GM12865 (cell line): ENCODE results near the gene RNF135.

Experiments
- DNase-seq: peaks from one replicate; pipeline ENCODE4 v3.0.0; 2010; ENCODE audit warnings: low read depth
- H3K4me3 ChIP-seq: 2 replicates; pipeline ENCODE4 v1.5.1; 2011; ENCODE audit warnings: mild to moderate bottlenecking, low read depth, low read length, control low read depth
- TF ChIP-seq, protein P1 (sequence below): IDR thresholded peaks from 2 replicates; pipeline ENCODE4 v1.5.1; 2011; ENCODE audit warnings: low read length, control low read depth, low read depth, inconsistent platforms; ENCODE audit not compliant: insufficient read depth; ENCODE audit errors: missing control alignments

Gene RNF135

DNA sequence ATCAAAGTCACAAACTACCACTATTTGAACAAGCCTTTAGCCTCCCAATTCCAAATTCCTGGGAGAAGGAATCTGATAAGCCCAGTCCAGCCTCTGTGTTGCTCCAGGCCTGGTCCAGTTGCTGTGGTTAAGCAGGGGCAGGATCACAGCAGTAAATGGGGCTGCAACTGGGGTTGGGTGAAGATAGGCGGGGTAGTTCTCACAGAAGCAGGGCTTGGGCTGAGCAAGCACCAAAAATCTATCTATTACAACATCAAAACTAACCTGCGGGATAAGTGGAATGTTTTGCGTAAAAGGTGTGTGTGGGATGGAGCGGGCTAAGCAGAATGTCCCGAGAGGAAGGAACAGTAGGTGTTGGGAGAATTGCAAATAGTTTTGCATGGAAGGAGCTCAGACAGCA, 23.0 kb upstream of the RNF135 start:
- no peak overlapping the region for H3K4me3 ChIP-seq
- DNase-seq, result no peak
- TF ChIP-seq, protein P1, sequence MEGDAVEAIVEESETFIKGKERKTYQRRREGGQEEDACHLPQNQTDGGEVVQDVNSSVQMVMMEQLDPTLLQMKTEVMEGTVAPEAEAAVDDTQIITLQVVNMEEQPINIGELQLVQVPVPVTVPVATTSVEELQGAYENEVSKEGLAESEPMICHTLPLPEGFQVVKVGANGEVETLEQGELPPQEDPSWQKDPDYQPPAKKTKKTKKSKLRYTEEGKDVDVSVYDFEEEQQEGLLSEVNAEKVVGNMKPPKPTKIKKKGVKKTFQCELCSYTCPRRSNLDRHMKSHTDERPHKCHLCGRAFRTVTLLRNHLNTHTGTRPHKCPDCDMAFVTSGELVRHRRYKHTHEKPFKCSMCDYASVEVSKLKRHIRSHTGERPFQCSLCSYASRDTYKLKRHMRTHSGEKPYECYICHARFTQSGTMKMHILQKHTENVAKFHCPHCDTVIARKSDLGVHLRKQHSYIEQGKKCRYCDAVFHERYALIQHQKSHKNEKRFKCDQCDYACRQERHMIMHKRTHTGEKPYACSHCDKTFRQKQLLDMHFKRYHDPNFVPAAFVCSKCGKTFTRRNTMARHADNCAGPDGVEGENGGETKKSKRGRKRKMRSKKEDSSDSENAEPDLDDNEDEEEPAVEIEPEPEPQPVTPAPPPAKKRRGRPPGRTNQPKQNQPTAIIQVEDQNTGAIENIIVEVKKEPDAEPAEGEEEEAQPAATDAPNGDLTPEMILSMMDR, result no peak

DNA sequence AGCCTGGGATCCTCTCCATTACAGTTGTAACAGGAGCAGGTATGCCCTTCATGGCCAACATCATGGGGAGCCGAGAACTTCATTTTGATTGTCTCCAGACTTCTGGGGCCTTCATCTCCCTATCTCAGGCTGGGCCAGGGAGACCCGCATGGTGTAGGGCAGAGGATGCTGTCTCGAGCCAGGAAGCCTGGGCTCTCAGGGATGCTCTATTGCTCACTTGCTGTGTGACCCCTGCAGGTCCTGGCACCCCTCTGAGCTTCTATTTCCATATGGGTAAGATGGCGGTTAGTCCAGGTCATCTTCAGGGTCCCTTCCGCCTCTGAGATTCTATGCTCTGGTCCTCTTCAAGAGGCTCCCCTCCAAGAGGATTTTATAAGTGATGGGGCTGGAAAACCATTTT, 20.6 kb upstream of the RNF135 start:
- TF ChIP-seq, protein P1, result no peak
- DNase-seq, result no peak
- no peak overlapping the region for H3K4me3 ChIP-seq

DNA sequence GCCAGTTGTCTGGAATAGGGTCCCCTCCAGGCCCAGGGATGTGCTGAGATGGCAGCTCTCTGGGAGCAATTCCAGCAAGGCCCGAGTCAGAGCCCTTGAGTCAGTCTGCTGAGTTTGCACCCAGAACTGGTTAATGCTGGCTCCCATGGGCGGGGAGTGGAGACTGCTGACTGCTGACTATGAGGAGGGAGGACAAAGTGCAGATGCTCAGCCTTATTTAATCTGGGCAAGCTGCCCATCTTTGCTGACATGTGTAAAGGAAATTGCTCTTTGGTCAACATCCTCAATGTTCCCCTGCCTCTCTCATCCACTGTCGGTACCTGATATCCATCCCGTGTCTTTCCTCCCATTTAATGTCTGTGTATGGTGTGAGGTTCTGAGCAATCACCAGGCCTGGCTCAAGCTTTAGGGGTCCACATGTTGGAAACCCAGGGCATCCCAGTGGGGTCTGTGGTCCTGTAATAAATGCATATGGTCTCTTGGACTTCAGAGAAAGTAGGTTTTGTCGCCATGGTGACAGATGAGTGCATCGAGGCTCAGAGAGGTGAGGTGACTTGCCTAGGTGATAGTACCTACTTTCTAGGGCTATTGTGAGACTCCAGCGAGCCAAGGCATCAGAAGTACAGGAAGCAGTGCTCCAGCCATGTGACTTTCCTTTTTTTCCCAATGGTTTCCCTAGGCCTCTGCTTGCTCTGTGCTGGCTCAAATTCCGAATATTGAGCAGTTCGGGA, 20.0 kb upstream of the RNF135 start:
- DNase-seq, result no peak
- TF ChIP-seq, protein P1, result no peak
- H3K4me3 ChIP-seq, result no peak overlapping the region

DNA sequence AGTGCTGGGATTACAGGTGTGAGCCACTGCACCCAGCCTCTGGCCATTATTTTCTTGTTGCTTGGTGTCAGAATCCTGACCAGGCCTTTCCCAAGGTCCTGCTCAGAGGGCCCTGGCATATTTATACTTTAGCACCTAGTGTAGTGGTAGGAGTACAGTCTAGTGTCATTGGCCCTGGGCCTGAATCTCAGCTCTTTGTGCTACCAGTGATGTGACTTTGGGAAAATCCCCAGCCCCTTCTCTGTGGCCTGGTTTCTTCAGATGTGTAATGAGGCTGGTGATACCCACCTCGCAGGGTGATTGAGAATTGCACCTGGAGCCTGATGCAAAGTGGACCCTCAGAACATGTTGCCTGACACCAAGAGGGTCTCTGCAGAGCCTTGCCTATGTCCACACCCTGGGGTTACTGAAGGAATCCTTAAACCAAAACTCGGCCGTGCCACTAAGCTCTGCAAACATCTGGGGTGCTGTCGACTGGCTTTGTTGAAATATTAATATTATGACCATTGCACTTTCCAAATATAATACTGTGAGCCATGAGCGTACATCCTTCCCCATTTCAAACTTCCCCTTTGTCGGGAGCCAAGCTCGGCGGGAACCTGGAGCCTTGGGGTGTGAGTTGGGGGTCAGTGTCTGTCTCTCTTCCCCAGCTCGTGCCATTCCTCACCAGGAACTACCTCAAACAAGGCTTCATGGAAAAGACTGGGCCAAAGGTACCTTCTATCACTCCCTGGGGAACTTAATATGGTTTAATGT, 18.0 kb upstream of the RNF135 start:
- TF ChIP-seq, protein P1, result no peak
- no peak for DNase-seq
- no peak overlapping the region for H3K4me3 ChIP-seq

DNA sequence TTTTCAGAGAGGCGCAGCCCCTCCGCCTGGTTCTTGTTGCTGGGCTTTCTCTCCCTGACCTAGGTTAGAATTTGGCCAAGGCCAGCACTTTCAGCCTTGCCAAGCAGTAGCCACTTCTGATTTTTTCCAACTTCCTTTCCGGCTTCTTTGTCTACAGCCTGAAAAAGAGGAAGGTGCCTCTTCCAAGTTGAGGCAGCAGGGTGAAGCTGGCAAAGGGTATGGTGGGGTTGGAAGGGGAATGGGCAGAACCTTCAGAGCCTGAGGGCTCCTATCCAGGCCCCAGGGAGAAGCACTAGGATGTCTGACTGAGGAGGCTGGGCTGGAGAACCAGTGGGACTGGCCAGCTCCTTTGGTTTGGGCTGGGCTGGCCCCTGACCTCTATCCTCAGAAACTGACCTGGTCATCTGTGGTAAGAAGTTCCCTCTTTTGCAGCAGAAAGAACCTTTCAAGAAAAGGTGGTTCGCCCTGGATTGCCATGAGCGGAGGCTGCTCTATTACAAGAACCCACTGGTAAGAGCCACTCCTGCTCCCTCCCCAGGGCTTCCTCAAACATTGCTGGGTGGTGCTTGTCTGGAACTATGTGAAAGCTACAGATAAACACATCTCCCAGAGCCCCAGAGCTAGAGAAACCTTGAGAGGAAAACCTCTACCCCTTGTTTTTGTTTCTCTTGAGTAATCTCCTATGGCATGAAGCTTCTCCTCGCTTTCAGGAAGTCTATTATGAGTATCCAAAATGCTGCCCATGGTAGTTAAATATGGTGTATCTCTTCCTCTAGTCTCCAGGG, 16.6 kb upstream of the RNF135 start:
- TF ChIP-seq, protein P1, result no peak
- H3K4me3 ChIP-seq, result no peak overlapping the region
- DNase-seq, result no peak

DNA sequence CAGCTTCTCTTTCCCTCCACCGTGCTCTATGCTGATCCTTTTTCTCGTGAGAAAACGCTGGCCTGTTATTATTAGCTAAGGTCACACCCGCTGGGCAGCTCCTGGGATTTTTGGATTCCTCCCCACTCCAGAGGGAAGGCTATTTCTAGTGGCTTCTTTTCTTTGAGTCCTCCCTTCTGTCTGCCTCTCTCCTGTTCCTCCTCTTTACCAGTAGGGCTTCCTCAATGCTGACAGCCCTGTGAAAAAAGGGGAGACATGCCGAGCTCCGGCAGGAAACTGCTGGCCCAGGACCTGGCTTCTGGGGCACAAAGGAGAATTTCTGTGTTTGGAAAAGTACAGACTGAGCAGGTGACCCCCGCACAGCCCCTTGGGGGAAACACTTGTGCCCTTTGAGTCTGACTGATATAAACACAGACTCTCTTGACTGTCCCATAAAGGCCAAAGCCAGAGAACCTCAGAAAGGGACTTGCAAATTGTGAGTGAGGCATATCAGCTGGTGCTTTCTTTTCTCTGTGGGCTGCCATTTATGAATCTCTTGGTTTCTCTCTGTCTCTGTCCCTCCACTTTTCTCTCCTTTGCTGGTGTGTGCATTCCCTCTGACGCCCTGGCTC, 14.0 kb upstream of the RNF135 start:
- TF ChIP-seq, protein P1, result no peak
- no peak overlapping the region for H3K4me3 ChIP-seq
- no peak for DNase-seq
